GM12878 (cell line): Measurements from ENCODE around the gene LMAN2. TPM values are rescaled to one million over a fixed set of nuclear protein-coding genes. Genes with fewer than 3 reads are reported as not detected.

ENCODE experiments used
- ATAC-seq: fragments of 200-7000 bp; cut with Tn5 transposase; 3 replicates; pipeline ENCODE4 v1.9.1; 2020; ENCODE audit warnings: mild to moderate bottlenecking, moderate library complexity
- BruUV-seq: library from RNA; stranded (reverse); fragments of 400-500 nt; replicated peaks from 2 replicates; lab custom pipeline; 2021; lab: Mats Ljungman, UMichigan
- CTCF ChIA-PET: fragments of 300-600 bp; sonication (Branson Sonifier 250); formaldehyde crosslinking; extraction: SDS; loops from one replicate; lab custom pipeline; 2021; ENCODE audit warnings: inconsistent platforms; lab: Yijun Ruan, JAX
- POLR2A ChIA-PET: fragments of 350-600 bp; formaldehyde crosslinking; extraction: SDS; loops from one replicate; lab custom pipeline; 2021; ENCODE audit warnings: inconsistent platforms; lab: Charles Lee
- RAD21 ChIA-PET: fragments of 300-600 bp; sonication (Branson Sonifier 250); formaldehyde crosslinking; loops from one replicate; lab custom pipeline; 2023; ENCODE audit warnings: antibody characterized with exemption; ENCODE audit not compliant: unreplicated experiment; lab: Charles Lee
- SMC1A ChIA-PET: fragments of 300-600 bp; sonication (Branson Sonifier 250); formaldehyde crosslinking; loops from one replicate; lab custom pipeline; 2023; ENCODE audit not compliant: unreplicated experiment, uncharacterized antibody; lab: Charles Lee
- DNase-seq: peaks from one replicate; pipeline ENCODE4 v3.0.0-alpha.2; 2011; ENCODE audit warnings: low read depth, low spot score
- FAIRE-seq: peaks from 3 replicates; lab custom pipeline; 2011; peaks lifted over from hg19 to GRCh38; lab: Jason Lieb, UNC
- H2AFZ ChIP-seq: 2 replicates; pipeline ENCODE4 v1.6.0; 2011; ENCODE audit warnings: low read depth, low read length, control low read depth; ENCODE audit not compliant: control insufficient read depth
- H3K27ac ChIP-seq: 2 replicates; pipeline ENCODE4 v1.5.1; 2011; ENCODE audit warnings: control low read depth; ENCODE audit not compliant: control insufficient read depth, insufficient read depth
- H3K27me3 ChIP-seq, 2 experiments: replicated peaks in 1 of 2; 2 replicates each; pipeline versions ENCODE4 v1.6.0 to v1.6.1; 2011; ENCODE audit warnings: low read length in 1 of 2; ENCODE audit not compliant: control insufficient read depth in 2 of 2, insufficient read depth in 2 of 2
- H3K36me3 ChIP-seq, 2 experiments: 2 replicates each; pipeline ENCODE4 v1.5.1; 2011; ENCODE audit warnings: low read length in 1 of 2; ENCODE audit not compliant: control insufficient read depth in 2 of 2, insufficient read depth in 2 of 2
- H3K4me1 ChIP-seq: 2 replicates; pipeline ENCODE4 v1.6.1; 2011; ENCODE audit warnings: mild to moderate bottlenecking, low read length, moderate library complexity, mixed read lengths; ENCODE audit not compliant: control insufficient read depth, insufficient read depth
- H3K4me2 ChIP-seq: 2 replicates; pipeline ENCODE4 v1.6.0; 2011; ENCODE audit warnings: control low read depth; ENCODE audit not compliant: control insufficient read depth, insufficient read depth
- H3K4me3 ChIP-seq: fragments of 200-600 bp; sonication (generic); 2 replicates; pipeline ENCODE4 v1.5.1; 2016
- H3K79me2 ChIP-seq: 2 replicates; pipeline ENCODE4 v1.6.0; 2011; ENCODE audit warnings: low read length; ENCODE audit not compliant: control insufficient read depth, insufficient read depth
- H3K9ac ChIP-seq: 2 replicates; pipeline ENCODE4 v1.8.0; 2011; ENCODE audit warnings: low read length, control low read depth, mixed read lengths; ENCODE audit not compliant: control insufficient read depth, insufficient read depth
- H3K9me3 ChIP-seq: replicated peaks from 3 replicates; pipeline ENCODE4 v1.5.1; 2011; ENCODE audit warnings: mild to moderate bottlenecking, low read length; ENCODE audit not compliant: control insufficient read depth, insufficient read depth
- H4K20me1 ChIP-seq: 2 replicates; pipeline ENCODE4 v1.6.0; 2011; ENCODE audit not compliant: control insufficient read depth, insufficient read depth
- ETV6 ChIP-seq, 2 experiments: fragments of 450-650 bp in 1 of 2; IDR thresholded peaks in 1 of 2; conservative IDR thresholded peaks in 1 of 2; 2 replicates each; pipeline ENCODE4 v1.6.1; 2014; ENCODE audit warnings: antibody characterized with exemption in 1 of 2, borderline replicate concordance in 1 of 2, low read depth in 1 of 2, mild to moderate bottlenecking in 1 of 2, moderate library complexity in 1 of 2
- POLR2A ChIP-seq: IDR thresholded peaks from 2 replicates; pipeline ENCODE4 v1.6.1; 2011; ENCODE audit warnings: low read depth, mild to moderate bottlenecking, low read length
- RUNX3 ChIP-seq: IDR thresholded peaks from 2 replicates; pipeline ENCODE4 v1.6.1; 2012; ENCODE audit warnings: low read length, inconsistent platforms
- WGBS: methylation state at CpG from one replicate; pipeline ENCODE4 v1.1.6; 2016; ENCODE audit warnings: low lambda C conversion rate; ENCODE audit not compliant: insufficient replicate concordance, insufficient coverage; ENCODE audit errors: missing lambda C conversion rate; 5-methylcytosine and 5-hydroxymethylcytosine counted together
- in situ Hi-C: fragments of 300-500 bp; cut with MboI; formaldehyde crosslinking; loops from 9 replicates; pipeline ENCODE4 v1.14.3; 2018; ENCODE audit warnings: mixed read lengths
- intact Hi-C: fragments of 100-400 bp; cut with micrococcal nuclease; formaldehyde crosslinking; loops from one replicate; pipeline ENCODE4 v1.14.2; 2022; ENCODE audit not compliant: unreplicated experiment
- polyA plus RNA-seq, 11 experiments: library from polyadenylated mRNA; depleted of rRNA in 4 of 11; unstranded in 6 of 11; stranded (reverse) in 5 of 11; fragments of >200 nt; fragmentation: Nextera tagmentation in 4 of 11; fragmentation: Illumina TruSeq in 1 of 11; extraction: Ambion mirVana in 4 of 11; extraction: Trizol in 1 of 11; gene quantifications; 1 replicate in 1 of 11; 2 replicates in 10 of 11; pipeline versions ENCODE4 v1.2.1 to v1.2.3, GENCODE V29; 2011 to 2016; ENCODE audit warnings: inconsistent platforms in 2 of 11, missing spikeins in 2 of 11, low read depth in 1 of 11
- total RNA-seq, 4 experiments: library from RNA; depleted of rRNA in 3 of 4; stranded (reverse); fragments of >200 nt in 3 of 4; fragmentation: Illumina TruSeq in 1 of 4; extraction: Trizol in 1 of 4; gene quantifications; 2 replicates each; pipeline versions ENCODE4 v1.2.1 to v1.2.3, GENCODE V29; 2013 to 2021
- TF ChIP-seq, protein P1 (sequence below): fragments of 450-650 bp; formaldehyde crosslinking; IDR thresholded peaks from 2 replicates; pipeline ENCODE4 v1.4.0; 2020; ENCODE audit warnings: mild to moderate bottlenecking, moderate library complexity
- TF ChIP-seq, protein P2 (sequence below): fragments of 450-650 bp; IDR thresholded peaks from 2 replicates; pipeline ENCODE4 v1.6.1; 2017; ENCODE audit warnings: antibody characterized with exemption, mild to moderate bottlenecking, moderate library complexity

The LMAN2 gene
- total and polyA plus RNA-seq, 10 of the 15 experiments (the other 5 are each of a cell fraction or from before 2014, with no cell fraction given), result 2.4 to 264 (median 147) TPM

DNA sequence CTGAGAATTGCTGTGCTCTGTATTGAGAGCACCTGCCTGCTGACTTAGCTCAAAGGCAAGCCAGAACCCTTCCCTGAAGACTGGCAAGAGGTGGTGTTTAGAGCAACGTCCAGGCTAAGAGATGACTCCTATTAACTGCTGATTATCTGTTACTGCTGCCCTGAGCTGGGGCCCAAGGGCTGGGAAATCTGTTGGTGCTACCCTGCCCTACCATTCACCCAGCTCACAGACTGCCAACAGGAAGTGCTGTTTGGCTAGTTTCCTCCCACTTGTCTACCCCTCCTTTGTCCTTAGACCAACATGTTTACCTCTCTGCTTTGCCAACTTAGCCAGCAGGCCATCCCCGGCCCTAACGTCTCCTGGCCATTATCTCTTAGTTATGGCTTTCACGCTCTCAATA lies 54.9 kb downstream of the LMAN2 start (continued):
- TF ChIP-seq, protein P1, sequence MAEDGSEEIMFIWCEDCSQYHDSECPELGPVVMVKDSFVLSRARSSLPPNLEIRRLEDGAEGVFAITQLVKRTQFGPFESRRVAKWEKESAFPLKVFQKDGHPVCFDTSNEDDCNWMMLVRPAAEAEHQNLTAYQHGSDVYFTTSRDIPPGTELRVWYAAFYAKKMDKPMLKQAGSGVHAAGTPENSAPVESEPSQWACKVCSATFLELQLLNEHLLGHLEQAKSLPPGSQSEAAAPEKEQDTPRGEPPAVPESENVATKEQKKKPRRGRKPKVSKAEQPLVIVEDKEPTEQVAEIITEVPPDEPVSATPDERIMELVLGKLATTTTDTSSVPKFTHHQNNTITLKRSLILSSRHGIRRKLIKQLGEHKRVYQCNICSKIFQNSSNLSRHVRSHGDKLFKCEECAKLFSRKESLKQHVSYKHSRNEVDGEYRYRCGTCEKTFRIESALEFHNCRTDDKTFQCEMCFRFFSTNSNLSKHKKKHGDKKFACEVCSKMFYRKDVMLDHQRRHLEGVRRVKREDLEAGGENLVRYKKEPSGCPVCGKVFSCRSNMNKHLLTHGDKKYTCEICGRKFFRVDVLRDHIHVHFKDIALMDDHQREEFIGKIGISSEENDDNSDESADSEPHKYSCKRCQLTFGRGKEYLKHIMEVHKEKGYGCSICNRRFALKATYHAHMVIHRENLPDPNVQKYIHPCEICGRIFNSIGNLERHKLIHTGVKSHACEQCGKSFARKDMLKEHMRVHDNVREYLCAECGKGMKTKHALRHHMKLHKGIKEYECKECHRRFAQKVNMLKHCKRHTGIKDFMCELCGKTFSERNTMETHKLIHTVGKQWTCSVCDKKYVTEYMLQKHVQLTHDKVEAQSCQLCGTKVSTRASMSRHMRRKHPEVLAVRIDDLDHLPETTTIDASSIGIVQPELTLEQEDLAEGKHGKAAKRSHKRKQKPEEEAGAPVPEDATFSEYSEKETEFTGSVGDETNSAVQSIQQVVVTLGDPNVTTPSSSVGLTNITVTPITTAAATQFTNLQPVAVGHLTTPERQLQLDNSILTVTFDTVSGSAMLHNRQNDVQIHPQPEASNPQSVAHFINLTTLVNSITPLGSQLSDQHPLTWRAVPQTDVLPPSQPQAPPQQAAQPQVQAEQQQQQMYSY (CRISPR knock-in tag), result no peak
- TF ChIP-seq, all 136 proteins: peak for 0

DNA sequence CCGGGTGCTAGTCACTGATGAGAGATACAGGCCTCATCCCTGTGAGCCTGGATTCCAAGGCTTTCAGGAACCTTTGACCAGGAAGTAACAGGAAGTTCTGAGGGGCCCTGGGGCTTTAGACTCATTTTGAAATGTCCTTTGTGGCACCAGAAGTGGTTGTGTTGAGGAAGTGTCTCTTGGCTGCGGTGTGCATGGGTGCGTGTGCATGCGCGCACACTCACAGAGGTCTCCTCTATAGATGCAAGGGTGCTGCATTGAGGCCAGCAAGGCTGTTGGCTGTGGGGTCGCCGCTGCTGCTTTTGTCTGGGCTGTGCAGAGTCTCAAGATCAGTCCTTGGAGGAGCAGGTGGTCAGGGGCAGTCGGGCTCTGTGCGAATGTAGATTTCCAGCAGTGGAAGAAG lies 55.5 kb downstream of the LMAN2 start:
- H2AFZ ChIP-seq, result no peak overlapping the region
- in situ Hi-C loops, result loop anchor here (5.0 kb wide), 1 partner anchor 179 kb away; no protein-coding TSS in a partner anchor

More for the DNA sequence above, 55.5 kb downstream of the LMAN2 start:
- ATAC-seq (no peak), DNase-seq (no peak), FAIRE-seq (no peak)
- H3K4me3 ChIP-seq, result no peak overlapping the region
- H3K9ac ChIP-seq, result no peak overlapping the region; the same call in 1 of the 2 replicates
- H3K9me3 ChIP-seq, result no peaks in the 10 kb centered on the region
- no peaks in the 10 kb centered on the region for H4K20me1 ChIP-seq
- ChIA-PET SMC1A (no interaction called here), CTCF (interaction anchor here (4.0 to 4.6 kb wide), 2 partner anchors 14 to 182 kb away, joined by 20 to 25 read pairs; no protein-coding TSS in a partner anchor), RAD21 (no interaction called here), POLR2A (interaction anchor here (1.1 kb wide), 1 partner anchor 172 kb away, joined by 3 read pairs; no protein-coding TSS in a partner anchor)
- peaks cover 30% of the 10 kb centered on the region for H3K4me1 ChIP-seq
- H3K27ac ChIP-seq, result peak overlapping the region; percentile 46
- TF ChIP-seq POLR2A (peak; percentile 39; the same call in 1 of the 2 replicates), ETV6 (conservative IDR thresholded peaks at IDR 0.05 in 1 of 2, IDR thresholded peaks at IDR 0.05 in 1 of 2; ENCODE audit: borderline replicate concordance in 1 of 2, low read depth in 1 of 2) (peak in 1 of 2 experiments; percentile 66; a peak in 2 of 4 replicates), RUNX3 (peak; percentile 28; the same call in 1 of the 2 replicates)
- TF ChIP-seq, protein P2, sequence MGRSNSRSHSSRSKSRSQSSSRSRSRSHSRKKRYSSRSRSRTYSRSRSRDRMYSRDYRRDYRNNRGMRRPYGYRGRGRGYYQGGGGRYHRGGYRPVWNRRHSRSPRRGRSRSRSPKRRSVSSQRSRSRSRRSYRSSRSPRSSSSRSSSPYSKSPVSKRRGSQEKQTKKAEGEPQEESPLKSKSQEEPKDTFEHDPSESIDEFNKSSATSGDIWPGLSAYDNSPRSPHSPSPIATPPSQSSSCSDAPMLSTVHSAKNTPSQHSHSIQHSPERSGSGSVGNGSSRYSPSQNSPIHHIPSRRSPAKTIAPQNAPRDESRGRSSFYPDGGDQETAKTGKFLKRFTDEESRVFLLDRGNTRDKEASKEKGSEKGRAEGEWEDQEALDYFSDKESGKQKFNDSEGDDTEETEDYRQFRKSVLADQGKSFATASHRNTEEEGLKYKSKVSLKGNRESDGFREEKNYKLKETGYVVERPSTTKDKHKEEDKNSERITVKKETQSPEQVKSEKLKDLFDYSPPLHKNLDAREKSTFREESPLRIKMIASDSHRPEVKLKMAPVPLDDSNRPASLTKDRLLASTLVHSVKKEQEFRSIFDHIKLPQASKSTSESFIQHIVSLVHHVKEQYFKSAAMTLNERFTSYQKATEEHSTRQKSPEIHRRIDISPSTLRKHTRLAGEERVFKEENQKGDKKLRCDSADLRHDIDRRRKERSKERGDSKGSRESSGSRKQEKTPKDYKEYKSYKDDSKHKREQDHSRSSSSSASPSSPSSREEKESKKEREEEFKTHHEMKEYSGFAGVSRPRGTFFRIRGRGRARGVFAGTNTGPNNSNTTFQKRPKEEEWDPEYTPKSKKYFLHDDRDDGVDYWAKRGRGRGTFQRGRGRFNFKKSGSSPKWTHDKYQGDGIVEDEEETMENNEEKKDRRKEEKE, result no peak
- H3K4me2 ChIP-seq, result no peak overlapping the region
- H3K36me3 ChIP-seq, result peaks cover 26 to 37% of the 10 kb centered on the region in 2 experiments
- intact Hi-C loops, result no loop called here
- BruUV-seq, result no TSS peak
- no peaks in the 10 kb centered on the region for H3K27me3 ChIP-seq
- WGBS, result 70% methylated on average over 9 of the region's 9 CpGs
- no peaks in the 10 kb centered on the region for H3K79me2 ChIP-seq
